Measurements from ENCODE around the gene CALM1.

The CALM1 gene

DNA sequence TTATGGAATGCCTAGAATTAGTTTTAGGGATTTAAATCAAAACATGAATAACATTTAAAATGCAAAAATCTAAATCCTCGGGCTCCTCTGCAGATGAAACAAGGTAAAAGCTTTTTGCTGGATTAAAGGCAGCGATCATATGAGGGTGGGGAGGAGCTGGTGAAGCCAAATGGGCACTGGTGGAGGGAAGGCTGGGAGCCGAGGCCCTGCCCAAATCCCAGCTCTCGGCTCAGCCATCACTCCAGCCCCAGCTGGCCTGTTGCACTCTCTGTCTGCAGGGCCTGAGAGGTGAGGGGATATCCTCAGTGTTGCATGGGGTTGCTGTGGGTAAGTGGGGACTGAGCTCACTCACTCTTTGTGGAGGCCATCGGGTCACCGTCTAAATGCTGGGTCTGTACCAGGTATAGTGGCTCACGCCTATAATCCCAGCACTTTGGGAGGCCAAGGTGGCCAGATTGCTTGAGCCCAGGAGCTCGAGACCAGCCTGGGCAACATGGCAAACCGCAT, 28.6 kb downstream of the CALM1 start:
- TF ChIP-seq, protein P1, sequence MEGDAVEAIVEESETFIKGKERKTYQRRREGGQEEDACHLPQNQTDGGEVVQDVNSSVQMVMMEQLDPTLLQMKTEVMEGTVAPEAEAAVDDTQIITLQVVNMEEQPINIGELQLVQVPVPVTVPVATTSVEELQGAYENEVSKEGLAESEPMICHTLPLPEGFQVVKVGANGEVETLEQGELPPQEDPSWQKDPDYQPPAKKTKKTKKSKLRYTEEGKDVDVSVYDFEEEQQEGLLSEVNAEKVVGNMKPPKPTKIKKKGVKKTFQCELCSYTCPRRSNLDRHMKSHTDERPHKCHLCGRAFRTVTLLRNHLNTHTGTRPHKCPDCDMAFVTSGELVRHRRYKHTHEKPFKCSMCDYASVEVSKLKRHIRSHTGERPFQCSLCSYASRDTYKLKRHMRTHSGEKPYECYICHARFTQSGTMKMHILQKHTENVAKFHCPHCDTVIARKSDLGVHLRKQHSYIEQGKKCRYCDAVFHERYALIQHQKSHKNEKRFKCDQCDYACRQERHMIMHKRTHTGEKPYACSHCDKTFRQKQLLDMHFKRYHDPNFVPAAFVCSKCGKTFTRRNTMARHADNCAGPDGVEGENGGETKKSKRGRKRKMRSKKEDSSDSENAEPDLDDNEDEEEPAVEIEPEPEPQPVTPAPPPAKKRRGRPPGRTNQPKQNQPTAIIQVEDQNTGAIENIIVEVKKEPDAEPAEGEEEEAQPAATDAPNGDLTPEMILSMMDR (IDR thresholded peaks at IDR 0.05; ENCODE audit: insufficient read depth, low read length, poor library complexity, severe bottlenecking) = no peak
- DNase-seq (ENCODE audit: extremely low read depth, insufficient read length) = no peak
- H3K36me3 ChIP-seq (ENCODE audit: control insufficient read depth, insufficient read depth, low read length) = no peaks in the 10 kb centered on the region
- no peak overlapping the region for H3K4me3 ChIP-seq (replicated peaks; ENCODE audit: low read depth, low read length)
- no peaks in the 10 kb centered on the region; the same call in none of the 2 replicates for H3K27me3 ChIP-seq (replicated peaks; ENCODE audit: control insufficient read depth, insufficient read depth, low read length)

DNA sequence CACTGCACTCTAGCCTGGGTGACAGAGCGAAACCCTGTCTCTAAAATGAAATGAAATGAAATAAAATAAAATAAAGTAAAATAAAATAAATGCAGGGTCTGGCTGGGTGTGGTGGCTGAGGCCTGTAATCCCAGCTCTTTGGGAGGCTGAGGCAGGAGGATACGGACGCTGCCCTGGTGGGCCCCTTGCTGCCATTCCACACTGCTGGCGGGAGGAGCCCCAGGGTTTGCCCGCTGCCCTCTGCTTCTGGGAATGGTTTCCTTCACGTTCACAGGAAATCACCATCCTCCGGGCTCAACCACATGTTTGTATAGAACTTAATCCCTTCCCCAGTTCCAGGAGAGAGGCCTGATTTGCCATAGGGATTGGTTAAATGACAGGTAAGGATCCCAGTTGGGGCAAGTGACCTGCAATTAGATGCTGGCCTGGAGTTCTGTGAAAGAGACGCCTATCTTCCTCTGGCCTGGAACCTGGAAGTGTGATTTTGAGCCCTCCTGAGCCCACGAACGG, 29.3 kb downstream of the CALM1 start:
- TF ChIP-seq, protein P1 (IDR thresholded peaks at IDR 0.05; ENCODE audit: insufficient read depth, low read length, poor library complexity, severe bottlenecking) = no peak
- no peak for DNase-seq (ENCODE audit: extremely low read depth, insufficient read length)
- H3K4me3 ChIP-seq (replicated peaks; ENCODE audit: low read depth, low read length) = no peak overlapping the region
- H3K27me3 ChIP-seq (replicated peaks; ENCODE audit: control insufficient read depth, insufficient read depth, low read length) = no peaks in the 10 kb centered on the region; the same call in none of the 2 replicates
- H3K36me3 ChIP-seq (ENCODE audit: control insufficient read depth, insufficient read depth, low read length) = no peaks in the 10 kb centered on the region

DNA sequence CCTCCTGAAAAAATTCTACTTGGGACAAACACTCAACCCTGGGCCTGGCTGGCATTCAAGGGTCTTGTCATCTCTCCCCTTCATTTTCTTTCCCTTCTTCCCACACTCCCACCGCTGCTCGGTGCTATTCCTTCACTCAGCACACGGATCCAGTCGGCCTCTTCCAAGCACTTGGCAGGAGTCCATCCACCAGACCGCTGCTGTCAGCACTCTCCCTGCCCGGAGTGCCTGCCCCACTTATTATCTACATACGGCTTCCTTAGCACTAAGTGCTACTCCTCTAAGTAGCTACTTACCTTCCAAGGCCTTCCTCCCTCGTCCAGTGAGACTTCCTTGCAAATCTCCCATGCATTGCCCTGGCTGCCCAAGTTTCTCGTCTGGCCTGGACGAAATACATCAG, 29.8 kb downstream of the CALM1 start:
- Histone ChIP-seq H3K27me3 (replicated peaks; ENCODE audit: control insufficient read depth, insufficient read depth, low read length) (no peaks in the 10 kb centered on the region; the same call in none of the 2 replicates), H3K4me3 (replicated peaks; ENCODE audit: low read depth, low read length) (no peak overlapping the region), H3K36me3 (ENCODE audit: control insufficient read depth, insufficient read depth, low read length) (no peaks in the 10 kb centered on the region)
- TF ChIP-seq, protein P1 (IDR thresholded peaks at IDR 0.05; ENCODE audit: insufficient read depth, low read length, poor library complexity, severe bottlenecking) = no peak
- DNase-seq (ENCODE audit: extremely low read depth, insufficient read length) = no peak

DNA sequence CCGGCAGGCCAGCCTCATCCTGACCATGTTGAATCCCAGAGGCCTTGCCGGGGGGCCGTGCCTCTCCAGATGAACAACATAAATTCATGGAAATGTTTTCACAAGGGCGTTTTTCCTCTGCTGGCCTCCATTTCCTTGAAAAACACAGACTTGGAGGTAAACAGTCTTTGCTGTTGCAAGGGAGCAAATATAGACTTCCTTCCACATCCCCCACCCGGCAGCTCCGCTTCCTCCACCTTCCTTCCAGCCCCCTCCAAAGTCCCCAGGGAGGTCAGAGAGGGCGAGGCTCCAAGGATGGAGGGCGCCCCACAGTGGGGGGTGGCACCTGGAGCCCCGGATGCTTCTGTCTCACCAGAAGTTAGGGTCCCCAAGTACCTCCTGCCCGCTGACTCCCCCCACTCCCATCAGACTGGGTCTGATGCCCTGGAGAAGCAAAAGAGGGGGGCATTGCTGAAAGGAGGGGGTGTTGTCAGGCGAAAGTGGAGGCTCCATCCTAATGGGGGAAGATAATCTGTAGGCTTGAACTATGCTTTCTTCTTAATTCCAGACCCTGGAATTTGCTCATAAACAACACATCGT, 31.1 kb downstream of the CALM1 start:
- no peaks in the 10 kb centered on the region; the same call in none of the 2 replicates for H3K27me3 ChIP-seq (replicated peaks; ENCODE audit: control insufficient read depth, insufficient read depth, low read length)
- no peaks in the 10 kb centered on the region for H3K36me3 ChIP-seq (ENCODE audit: control insufficient read depth, insufficient read depth, low read length)
- no peak overlapping the region for H3K4me3 ChIP-seq (replicated peaks; ENCODE audit: low read depth, low read length)
- no peak for DNase-seq (ENCODE audit: extremely low read depth, insufficient read length)
- TF ChIP-seq, protein P1 (IDR thresholded peaks at IDR 0.05; ENCODE audit: insufficient read depth, low read length, poor library complexity, severe bottlenecking) = no peak

DNA sequence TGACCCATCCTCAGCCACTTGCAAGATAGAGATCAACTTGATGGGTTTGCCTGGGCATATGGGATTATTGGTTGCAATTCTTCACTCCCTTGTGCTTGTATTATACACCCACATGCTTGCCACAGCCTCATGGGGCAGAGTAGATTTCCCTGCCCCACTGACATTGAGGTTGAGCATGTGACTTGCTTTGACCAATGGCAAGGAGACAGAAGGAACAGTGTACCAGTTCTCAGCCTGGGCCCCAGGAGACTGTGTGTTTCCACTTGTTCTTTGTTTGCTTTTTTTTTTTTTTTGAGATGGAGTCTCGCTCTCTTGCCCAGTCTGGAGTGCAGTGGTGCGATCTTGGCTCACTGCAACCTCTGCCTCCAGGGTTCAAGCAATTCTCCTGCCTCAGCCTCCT, 31.8 kb downstream of the CALM1 start:
- DNase-seq (ENCODE audit: extremely low read depth, insufficient read length) = no peak
- Histone ChIP-seq H3K36me3 (ENCODE audit: control insufficient read depth, insufficient read depth, low read length) (no peaks in the 10 kb centered on the region), H3K4me3 (replicated peaks; ENCODE audit: low read depth, low read length) (no peak overlapping the region), H3K27me3 (replicated peaks; ENCODE audit: control insufficient read depth, insufficient read depth, low read length) (no peaks in the 10 kb centered on the region; the same call in 1 of the 2 replicates)
- TF ChIP-seq, protein P1 (IDR thresholded peaks at IDR 0.05; ENCODE audit: insufficient read depth, low read length, poor library complexity, severe bottlenecking) = no peak

Measured in GM06990 (cell line).